Naive thymus-derived CD4-positive, alpha-beta T cell (primary cell): ENCODE data around the gene DIS3L2. TPM values are rescaled to one million over a fixed set of nuclear protein-coding genes. Genes with fewer than 3 reads are reported as not detected.
"Not testable (repeated sequence)": the region's sequence is repeated elsewhere in the genome, so short reads cannot be mapped to it uniquely, and the experiment has no call there.

Experiments used
- ATAC-seq: fragments of 150-1000 bp; cut with Tn5 transposase; 2 replicates; pipeline ENCODE4 v1.10.0; 2021; ENCODE audit warnings: mild to moderate bottlenecking, moderate library complexity
- CTCF ChIA-PET: fragments of 350-600 bp; sonication (Branson Sonifier 250); formaldehyde crosslinking; loops from one replicate; lab custom pipeline; 2021; ENCODE audit warnings: antibody characterized with exemption; lab: Charles Lee
- POLR2A ChIA-PET: fragments of 350-600 bp; sonication (Branson Sonifier 250); formaldehyde crosslinking; loops from one replicate; lab custom pipeline; 2021; ENCODE audit warnings: antibody characterized with exemption, inconsistent platforms; lab: Charles Lee
- DNase-seq, 9 donors: peaks; one replicate each; pipeline versions ENCODE4 v3.0.0 to v3.0.0-alpha.2; 2020 to 2022; ENCODE audit warnings: mixed read lengths in 1 of 9
- H3K27ac ChIP-seq: one replicate; pipeline ENCODE4 v1.7.0; 2013; ENCODE audit warnings: mild to moderate bottlenecking, low read depth, low read length, moderate library complexity
- H3K27me3 ChIP-seq, 2 donors: one replicate each; pipeline ENCODE4 v1.7.0; 2013; ENCODE audit warnings: low read length in 2 of 2, mild to moderate bottlenecking in 2 of 2, moderate library complexity in 2 of 2; ENCODE audit not compliant: control insufficient read depth in 2 of 2, insufficient read depth in 2 of 2
- H3K36me3 ChIP-seq, 3 experiments: 1 replicate in 2 of 3; 2 replicates in 1 of 3; pipeline ENCODE4 v1.7.0; 2013; ENCODE audit warnings: low read length in 3 of 3, mild to moderate bottlenecking in 3 of 3, moderate library complexity in 1 of 3; ENCODE audit not compliant: insufficient read depth in 3 of 3, control insufficient read depth in 2 of 3
- H3K4me1 ChIP-seq, 2 donors: one replicate each; pipeline ENCODE4 v1.7.0; 2013; ENCODE audit warnings: low read length in 2 of 2, mild to moderate bottlenecking in 2 of 2, moderate library complexity in 1 of 2; ENCODE audit not compliant: control insufficient read depth in 2 of 2, insufficient read depth in 2 of 2
- H3K4me3 ChIP-seq: 2 replicates; pipeline ENCODE4 v1.7.0; 2013; ENCODE audit warnings: mild to moderate bottlenecking, low read length
- H3K9me3 ChIP-seq, 3 experiments: 1 replicate in 2 of 3; 2 replicates in 1 of 3; pipeline ENCODE4 v1.7.0; 2013; ENCODE audit warnings: low read length in 3 of 3; ENCODE audit not compliant: control insufficient read depth in 2 of 3
- H3K27ac Mint-ChIP-seq, 9 donors: one replicate each; pipeline ENCODE4 v1.8.0; 2020 to 2022; ENCODE audit warnings: mixed read lengths in 9 of 9, mild to moderate bottlenecking in 8 of 9, moderate library complexity in 5 of 9, inconsistent platforms in 2 of 9
- H3K27me3 Mint-ChIP-seq, 5 donors: one replicate each; pipeline ENCODE4 v1.8.0; 2021 to 2022; ENCODE audit warnings: mixed read lengths in 5 of 5, mild to moderate bottlenecking in 1 of 5
- H3K36me3 Mint-ChIP-seq, 5 donors: one replicate each; pipeline ENCODE4 v1.8.0; 2020 to 2022; ENCODE audit warnings: mixed read lengths in 5 of 5, mild to moderate bottlenecking in 3 of 5, inconsistent platforms in 1 of 5
- H3K4me1 Mint-ChIP-seq, 7 donors: one replicate each; pipeline ENCODE4 v1.8.0; 2020 to 2022; ENCODE audit warnings: mixed read lengths in 7 of 7, mild to moderate bottlenecking in 3 of 7, inconsistent platforms in 1 of 7
- H3K4me3 Mint-ChIP-seq, 10 donors: one replicate each; pipeline ENCODE4 v1.8.0; 2020 to 2022; ENCODE audit warnings: mild to moderate bottlenecking in 10 of 10, mixed read lengths in 10 of 10, moderate library complexity in 6 of 10, inconsistent platforms in 2 of 10
- H3K9me3 Mint-ChIP-seq, 11 donors: one replicate each; pipeline ENCODE4 v1.8.0; 2020 to 2022; ENCODE audit warnings: mixed read lengths in 11 of 11, mild to moderate bottlenecking in 4 of 11, inconsistent platforms in 1 of 11, moderate library complexity in 1 of 11
- intact Hi-C, 2 donors: fragments of 100-400 bp; cut with micrococcal nuclease; formaldehyde crosslinking; loops; one replicate each; pipeline ENCODE4 v1.15.1; 2023
- polyA plus RNA-seq, 2 donors: library from polyadenylated mRNA; unstranded; fragments of 300-500 nt; fragmentation: Illumina TruSeq; gene quantifications; one replicate each; pipeline ENCODE4 v1.2.3, GENCODE V29; 2021
- total RNA-seq, 6 experiments: library from RNA in 5 of 6; stranded (reverse) in 5 of 6; gene quantifications; 1 replicate in 5 of 6; 2 replicates in 1 of 6; pipeline ENCODE4 v1.2.3 and lab custom pipeline; 2021 to 2026

Gene DIS3L2
- total and polyA plus RNA-seq, 7 experiments from 2014 or later, result 17.9 to 78.4 (median 59.7) TPM

GRCh38 chr2:232364806-232365594 is 403.5 kb downstream of the DIS3L2 start:
- H3K27me3 Mint-ChIP-seq, H3K36me3 ChIP-seq, H3K9me3 Mint-ChIP-seq, H3K9me3 ChIP-seq, H3K27ac ChIP-seq, H3K27me3 ChIP-seq, H3K36me3 Mint-ChIP-seq, DNase-seq, intact Hi-C loops, POLR2A ChIA-PET, ATAC-seq, H3K4me3 ChIP-seq: not testable (repeated sequence)
- H3K4me1 Mint-ChIP-seq, result peaks cover 20 to 37% (median 30%) of the 10 kb centered on the region in 7 donors
- H3K4me3 Mint-ChIP-seq, result peak overlapping the region in 8 of 10 donors; percentile 9 to 93 (median 45)
- H3K4me1 ChIP-seq, result peaks cover 0 to 17% of the 10 kb centered on the region in 2 donors
- H3K27ac Mint-ChIP-seq, result peak overlapping the region in 5 of 9 donors; percentile 7 to 97 (median 60)
- CTCF ChIA-PET, result interaction anchor here (0.8 kb wide), 1 partner anchor 457 kb away, joined by 3 read pairs; no protein-coding TSS in a partner anchor

DNA sequence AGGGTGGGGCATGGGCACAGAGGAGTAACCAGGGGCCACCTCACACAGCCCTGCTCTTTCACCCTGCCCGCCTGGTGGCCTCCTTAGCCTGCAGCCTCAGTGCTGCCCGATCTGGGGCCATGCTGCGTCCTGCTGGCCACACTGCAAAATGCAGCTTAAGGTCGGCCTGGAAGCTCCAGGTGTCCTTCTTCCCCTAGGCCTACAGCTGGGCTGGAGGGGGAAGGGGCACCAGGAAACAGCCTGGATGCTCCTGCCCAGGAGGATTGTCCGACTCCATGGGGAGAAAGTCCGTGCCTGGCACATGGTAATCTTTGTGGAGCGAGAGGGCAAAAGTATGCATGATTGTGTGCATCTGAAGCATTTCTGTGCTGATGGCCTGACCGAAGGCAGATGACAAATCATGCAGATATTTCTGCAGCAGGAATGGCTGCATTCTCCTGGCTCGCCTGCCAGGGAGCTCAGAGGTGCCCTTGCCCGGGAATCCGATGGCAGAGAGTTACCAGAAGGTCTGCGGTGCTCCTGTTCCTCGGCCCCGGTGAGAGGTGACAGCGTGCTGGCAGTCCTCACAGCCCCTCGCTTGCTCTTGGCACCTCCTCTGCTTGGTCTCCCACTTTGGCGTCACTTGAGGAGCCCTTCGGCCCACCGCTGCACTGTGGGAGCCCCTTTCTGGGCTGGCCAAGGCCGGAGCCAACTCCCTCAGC is 404.3 kb downstream of the DIS3L2 start:
- ATAC-seq (peak; percentile 61), DNase-seq (no peak)
- ChIA-PET POLR2A (no interaction called here), CTCF (no interaction called here)
- H3K9me3 Mint-ChIP-seq, result peaks cover 0 to 2% (median 0%) of the 10 kb centered on the region in 11 donors
- no peak overlapping the region for H3K27ac ChIP-seq
- peak overlapping the region in 1 of 9 donors; percentile 46 for H3K27ac Mint-ChIP-seq
- peaks cover 20 to 37% (median 30%) of the 10 kb centered on the region in 7 donors for H3K4me1 Mint-ChIP-seq
- H3K27me3 ChIP-seq, result no peaks in the 10 kb centered on the region
- H3K4me1 ChIP-seq, result peaks cover 0 to 17% of the 10 kb centered on the region in 2 donors
- no peaks in the 10 kb centered on the region for H3K27me3 Mint-ChIP-seq
- H3K4me3 ChIP-seq, result no peak overlapping the region
- H3K36me3 Mint-ChIP-seq, result peaks cover 0 to under 1% (median 0%) of the 10 kb centered on the region in 5 donors
- H3K36me3 ChIP-seq, result no peaks in the 10 kb centered on the region
- H3K9me3 ChIP-seq, result no peaks in the 10 kb centered on the region
- intact Hi-C loops, result no loop called here
- peak overlapping the region in 1 of 10 donors; percentile 19 for H3K4me3 Mint-ChIP-seq

DNA sequence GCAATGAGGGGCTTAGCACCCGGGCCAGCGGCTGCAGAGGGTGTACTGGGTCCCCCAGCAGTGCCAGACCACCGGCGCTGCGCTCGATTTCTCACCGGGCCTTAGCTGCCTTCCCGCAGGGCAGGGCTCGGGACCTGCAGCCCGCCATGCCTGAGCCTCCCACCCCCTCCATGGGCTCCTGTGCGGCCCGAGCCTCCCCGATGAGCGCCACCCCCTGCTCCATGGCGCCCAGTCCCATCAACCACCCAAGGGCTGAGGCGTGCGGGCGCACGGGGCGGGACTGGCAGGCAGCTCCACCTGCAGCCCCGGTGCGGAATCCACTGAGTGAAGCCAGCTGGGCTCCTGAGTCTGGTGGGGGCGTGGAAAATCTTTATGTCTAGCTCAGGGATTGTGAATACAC is 404.9 kb downstream of the DIS3L2 start:
- H3K36me3 Mint-ChIP-seq, POLR2A ChIA-PET, CTCF ChIA-PET, H3K27ac ChIP-seq, H3K9me3 Mint-ChIP-seq, H3K27me3 Mint-ChIP-seq, H3K4me3 ChIP-seq, H3K4me3 Mint-ChIP-seq, ATAC-seq, H3K36me3 ChIP-seq, DNase-seq, intact Hi-C loops, H3K27me3 ChIP-seq, H3K9me3 ChIP-seq: not testable (repeated sequence)
- peaks cover 20 to 37% (median 30%) of the 10 kb centered on the region in 7 donors for H3K4me1 Mint-ChIP-seq
- H3K4me1 ChIP-seq, result peaks cover 0 to 17% of the 10 kb centered on the region in 2 donors
- H3K27ac Mint-ChIP-seq, result peak overlapping the region in 2 of 9 donors; percentile 58 to 65

DNA sequence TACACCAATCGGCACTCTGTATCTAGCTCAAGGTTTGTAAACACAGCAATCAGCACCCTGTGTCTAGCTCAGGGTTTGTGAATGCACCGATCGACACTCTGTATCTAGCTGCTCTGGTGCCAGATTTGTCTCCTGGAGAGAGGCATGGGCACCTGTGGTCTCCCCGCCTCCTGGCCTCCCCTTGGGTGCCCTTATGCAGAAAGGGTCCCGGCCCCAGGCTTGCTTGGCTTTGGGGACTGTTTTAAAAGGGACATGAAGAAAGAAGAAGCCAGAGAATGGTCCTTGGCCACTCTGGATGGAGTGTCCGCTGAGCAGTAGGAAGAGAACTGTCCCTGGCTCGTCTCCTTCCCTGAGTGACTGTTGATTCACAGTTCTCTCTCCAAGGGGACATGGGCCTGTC is 405.5 kb downstream of the DIS3L2 start:
- H3K4me1 Mint-ChIP-seq, result peaks cover 20 to 36% (median 30%) of the 10 kb centered on the region in 7 donors
- no peaks in the 10 kb centered on the region for H3K36me3 ChIP-seq
- H3K27ac ChIP-seq, result no peak overlapping the region
- H3K36me3 Mint-ChIP-seq, result no peaks in the 10 kb centered on the region
- intact Hi-C loops, result no loop called here
- ATAC-seq, result no peak
- H3K4me1 ChIP-seq, result peaks cover 0 to 17% of the 10 kb centered on the region in 2 donors
- H3K4me3 ChIP-seq, result no peak overlapping the region
- peaks cover 0 to 2% (median 0%) of the 10 kb centered on the region in 11 donors for H3K9me3 Mint-ChIP-seq
- no peaks in the 10 kb centered on the region for H3K27me3 ChIP-seq
- H3K27ac Mint-ChIP-seq, result peak overlapping the region in 1 of 9 donors; percentile 58
- no peak overlapping the region for H3K4me3 Mint-ChIP-seq
- ChIA-PET POLR2A (no interaction called here), CTCF (no interaction called here)
- H3K27me3 Mint-ChIP-seq, result no peaks in the 10 kb centered on the region
- no peak for DNase-seq
- H3K9me3 ChIP-seq, result no peaks in the 10 kb centered on the region

GRCh38 chr2:232367591-232368233 is 406.2 kb downstream of the DIS3L2 start:
- intact Hi-C loops, result no loop called here
- Histone ChIP-seq H3K4me3 (no peak overlapping the region), H3K9me3 (no peaks in the 10 kb centered on the region), H3K36me3 (no peaks in the 10 kb centered on the region), H3K4me1 (peaks cover 0 to 11% of the 10 kb centered on the region in 2 donors), H3K27ac (no peak overlapping the region), H3K27me3 (no peaks in the 10 kb centered on the region)
- H3K36me3 Mint-ChIP-seq, result no peaks in the 10 kb centered on the region
- ATAC-seq, result no peak
- no peak for DNase-seq
- H3K9me3 Mint-ChIP-seq, result no peaks in the 10 kb centered on the region
- H3K27ac Mint-ChIP-seq, result no peak overlapping the region
- CTCF ChIA-PET, result no interaction called here
- no peaks in the 10 kb centered on the region for H3K27me3 Mint-ChIP-seq
- peaks cover 14 to 29% (median 23%) of the 10 kb centered on the region in 7 donors for H3K4me1 Mint-ChIP-seq
- H3K4me3 Mint-ChIP-seq, result no peak overlapping the region
- POLR2A ChIA-PET, result no interaction called here

GRCh38 chr2:232368311-232368731 is 406.8 kb downstream of the DIS3L2 start:
- intact Hi-C loops, result no loop called here
- H3K27me3 ChIP-seq, result no peaks in the 10 kb centered on the region
- H3K9me3 Mint-ChIP-seq, result no peaks in the 10 kb centered on the region
- no peaks in the 10 kb centered on the region for H3K36me3 ChIP-seq
- ChIA-PET CTCF (no interaction called here), POLR2A (no interaction called here)
- H3K27ac Mint-ChIP-seq, result no peak overlapping the region
- H3K9me3 ChIP-seq, result no peaks in the 10 kb centered on the region
- H3K4me3 ChIP-seq, result no peak overlapping the region
- H3K27ac ChIP-seq, result no peak overlapping the region
- ATAC-seq, result no peak
- H3K4me3 Mint-ChIP-seq, result no peak overlapping the region
- peaks cover 0 to 5% of the 10 kb centered on the region in 2 donors for H3K4me1 ChIP-seq
- peaks cover 14 to 24% (median 20%) of the 10 kb centered on the region in 7 donors for H3K4me1 Mint-ChIP-seq
- DNase-seq, result no peak
- no peaks in the 10 kb centered on the region for H3K27me3 Mint-ChIP-seq
- no peaks in the 10 kb centered on the region for H3K36me3 Mint-ChIP-seq
